K562 (cell line): ENCODE measurements around the gene MAGI1. TPM values are rescaled to one million over a fixed set of nuclear protein-coding genes. Genes with fewer than 3 reads are reported as not detected.

Source experiments
- ATAC-seq: fragments of 200-7000 bp; cut with Tn5 transposase; 3 replicates; pipeline ENCODE4 v1.9.1; 2020; ENCODE audit warnings: moderate library complexity
- BruUV-seq: library from RNA; stranded (reverse); fragments of 400-500 nt; replicated peaks from 2 replicates; lab custom pipeline; 2021; lab: Mats Ljungman, UMichigan
- CTCF ChIA-PET: fragments of 300-600 bp; formaldehyde crosslinking; extraction: SDS; loops from one replicate; lab custom pipeline; 2021; ENCODE audit warnings: low intra/inter-chr PET ratio; lab: Yijun Ruan, JAX
- POLR2A ChIA-PET: fragments of 300-600, 350-650 bp; sonication (Branson Sonifier 250); formaldehyde crosslinking; extraction: SDS; loops from one replicate; lab custom pipeline; 2021; ENCODE audit warnings: antibody characterized with exemption, inconsistent platforms; lab: Yijun Ruan, JAX
- DNase-seq, 4 experiments: peaks; one replicate each; pipeline versions ENCODE4 v3.0.0 to v3.0.0-alpha.2; 2011 to 2018; ENCODE audit warnings: low spot score in 3 of 4, mixed read lengths in 3 of 4; ENCODE audit errors: extremely low read depth in 1 of 4
- FAIRE-seq: peaks from 2 replicates; lab custom pipeline; 2011; peaks lifted over from hg19 to GRCh38; lab: Jason Lieb, UNC
- H2AFZ ChIP-seq: 2 replicates; pipeline ENCODE4 v1.6.0; 2011; ENCODE audit warnings: low read depth, low read length, control low read depth, inconsistent platforms
- H3K27ac ChIP-seq: fragments of 200-600 bp; 3 replicates; pipeline ENCODE4 v1.8.0; 2011; ENCODE audit warnings: low read depth, mild to moderate bottlenecking, control low read depth, inconsistent platforms, low read length, moderate library complexity, mixed read lengths; ENCODE audit errors: extremely low read depth
- H3K27me3 ChIP-seq, 2 experiments: fragments of 300-600 bp in 1 of 2; 2 replicates in 1 of 2; 3 replicates in 1 of 2; pipeline versions ENCODE4 v1.6.0 to v1.8.0; 2011; ENCODE audit warnings: inconsistent platforms in 2 of 2, low read length in 2 of 2, mild to moderate bottlenecking in 1 of 2, mixed read lengths in 1 of 2, moderate library complexity in 1 of 2; ENCODE audit not compliant: control insufficient read depth in 2 of 2, insufficient read depth in 2 of 2
- H3K36me3 ChIP-seq: fragments of 300-600 bp; 3 replicates; pipeline ENCODE4 v1.8.0; 2011; ENCODE audit warnings: mild to moderate bottlenecking, low read length, inconsistent platforms; ENCODE audit not compliant: control insufficient read depth, insufficient read depth
- H3K4me1 ChIP-seq, 2 experiments: fragments of 200-600 bp in 1 of 2; replicated peaks in 1 of 2; 2 replicates in 1 of 2; 3 replicates in 1 of 2; pipeline versions ENCODE4 v1.5.1 to v1.8.0; 2011; ENCODE audit warnings: inconsistent platforms in 2 of 2, low read length in 2 of 2, mild to moderate bottlenecking in 1 of 2, mixed read lengths in 1 of 2, moderate library complexity in 1 of 2; ENCODE audit not compliant: control insufficient read depth in 2 of 2, insufficient read depth in 2 of 2
- H3K4me2 ChIP-seq: 2 replicates; pipeline ENCODE4 v1.6.1; 2011; ENCODE audit warnings: low read length, control low read depth, inconsistent platforms, mixed read lengths; ENCODE audit not compliant: insufficient read depth
- H3K4me3 ChIP-seq: fragments of 200-600 bp; sonication (generic), shearing (Covaris generic); 2 replicates; pipeline ENCODE4 v1.5.1; 2016; ENCODE audit warnings: control low read depth, inconsistent platforms
- H3K79me2 ChIP-seq: fragments of 200-600 bp; 3 replicates; pipeline ENCODE4 v1.8.0; 2011; ENCODE audit warnings: low read length, inconsistent platforms; ENCODE audit not compliant: control insufficient read depth, insufficient read depth
- H3K9ac ChIP-seq, 2 experiments: 2 replicates each; pipeline versions ENCODE4 v1.6.0 to v1.6.1; 2011; ENCODE audit warnings: low read depth in 2 of 2, low read length in 2 of 2, control low read depth in 1 of 2, inconsistent platforms in 1 of 2, mild to moderate bottlenecking in 1 of 2, mixed read lengths in 1 of 2; ENCODE audit not compliant: insufficient read depth in 1 of 2
- H3K9me1 ChIP-seq: one replicate; pipeline ENCODE4 v1.6.0; 2011; ENCODE audit warnings: inconsistent platforms, mild to moderate bottlenecking, low read length, moderate library complexity; ENCODE audit not compliant: control insufficient read depth, insufficient read depth
- H3K9me3 ChIP-seq: replicated peaks from 2 replicates; pipeline ENCODE4 v1.5.1; 2011; ENCODE audit warnings: low read depth, low read length, inconsistent platforms; ENCODE audit not compliant: control insufficient read depth, insufficient read depth
- H4K20me1 ChIP-seq: replicated peaks from 2 replicates; pipeline ENCODE4 v1.6.1; 2011; ENCODE audit warnings: low read length, inconsistent platforms, mixed read lengths; ENCODE audit not compliant: control insufficient read depth, insufficient read depth
- ASH1L ChIP-seq: fragments of 450-650 bp; IDR thresholded peaks from 2 replicates; pipeline ENCODE4 v1.6.1; 2018; ENCODE audit warnings: borderline replicate concordance, mild to moderate bottlenecking, low read depth; ENCODE audit not compliant: partially characterized antibody
- FOXJ2 ChIP-seq: fragments of 200-800 bp; sonication (Bioruptor generic); IDR thresholded peaks from 2 replicates; pipeline ENCODE4 v1.6.1; 2016; ENCODE audit warnings: missing genetic modification characterization, missing compliant biosample characterization
- MLLT1 ChIP-seq, 2 experiments: fragments of 450-650 bp; IDR thresholded peaks; 2 replicates each; pipeline ENCODE4 v1.6.1; 2016
- PRMT5 ChIP-seq: sonication (generic); formaldehyde crosslinking; IDR thresholded peaks from 2 replicates; pipeline ENCODE4 v1.5.0; 2020; ENCODE audit warnings: missing genetic modification reagents
- RFX1 ChIP-seq: fragments of 450-650 bp; IDR thresholded peaks from 2 replicates; pipeline ENCODE4 v1.6.1; 2016; ENCODE audit warnings: mild to moderate bottlenecking, moderate library complexity
- TCF7L2 ChIP-seq: fragments of 150-350 bp; IDR thresholded peaks from 2 replicates; pipeline ENCODE4 v1.6.1; 2016; ENCODE audit warnings: low read depth, mild to moderate bottlenecking, low read length, moderate library complexity
- ZFP30 ChIP-seq: fragments of 250-450 bp; sonication (Bioruptor Pico); IDR thresholded peaks from 2 replicates; pipeline ENCODE4 v1.8.0; 2022; ENCODE audit warnings: moderate library complexity, mild to moderate bottlenecking, inconsistent platforms, borderline replicate concordance
- ZNF445 ChIP-seq: fragments of 250-450 bp; sonication (Bioruptor Pico); IDR thresholded peaks from 2 replicates; pipeline ENCODE4 v1.4.0; 2020; ENCODE audit warnings: low read depth, mild to moderate bottlenecking, moderate library complexity
- ZNF592 ChIP-seq: fragments of 450-650 bp; IDR thresholded peaks from 2 replicates; pipeline ENCODE4 v1.6.1; 2017; ENCODE audit warnings: antibody characterized with exemption, mild to moderate bottlenecking
- ZNF766 ChIP-seq: fragments of 200-800 bp; sonication (Bioruptor generic); conservative IDR thresholded peaks from 2 replicates; pipeline ENCODE4 v1.6.1; 2016; ENCODE audit warnings: missing genetic modification characterization, missing compliant biosample characterization
- WGBS: fragments of 100-300 bp; shearing (Covaris generic); methylation state at CpG from one replicate; pipeline ENCODE4 v1.1.6; 2016; ENCODE audit warnings: low coverage, mixed read lengths; ENCODE audit not compliant: insufficient coverage; ENCODE audit errors: missing lambda C conversion rate; 5-methylcytosine and 5-hydroxymethylcytosine counted together
- in situ Hi-C: fragments of 300-500 bp; cut with MboI; formaldehyde crosslinking; loops from 4 replicates; pipeline ENCODE4 v1.15.0; 2018; ENCODE audit warnings: inconsistent platforms, mixed read lengths
- intact Hi-C: fragments of 100-400 bp; cut with micrococcal nuclease; formaldehyde crosslinking; loops from 2 replicates; pipeline ENCODE4 v1.14.2; 2022
- polyA plus RNA-seq, 8 experiments: library from polyadenylated mRNA; depleted of rRNA in 4 of 8; stranded (reverse) in 5 of 8; unstranded in 3 of 8; fragments of >200 nt; fragmentation: Nextera tagmentation in 2 of 8; fragmentation: Illumina TruSeq in 1 of 8; extraction: Ambion mirVana in 2 of 8; extraction: Trizol in 1 of 8; gene quantifications; 2 replicates each; pipeline versions ENCODE4 v1.2.1 to v1.2.3, GENCODE V29; 2011 to 2014; ENCODE audit warnings: inconsistent platforms in 1 of 8, missing spikeins in 1 of 8
- total RNA-seq, 7 experiments: library from RNA; depleted of rRNA in 6 of 7; stranded (reverse); fragments of >200 nt in 6 of 7; fragmentation: Illumina TruSeq in 2 of 7; extraction: Trizol in 2 of 7; gene quantifications; 2 replicates each; pipeline versions ENCODE4 v1.2.1 to v1.2.3, GENCODE V29; 2011 to 2021; ENCODE audit warnings: low replicate concordance in 1 of 7
- TF ChIP-seq, protein P1 (sequence below): IDR thresholded peaks from 2 replicates; pipeline ENCODE4 v1.6.1; 2016; ENCODE audit warnings: missing genetic modification characterization, missing compliant biosample characterization
- TF ChIP-seq, protein P2 (sequence below): fragments of 450-650 bp; IDR thresholded peaks from 2 replicates; pipeline ENCODE4 v1.6.1; 2017; ENCODE audit warnings: mild to moderate bottlenecking, moderate library complexity

Gene MAGI1
- total and polyA plus RNA-seq, 9 of the 15 experiments (the other 6 are each of a cell fraction or from before 2014, with no cell fraction given) = 7.8 to 59.4 (median 43.2) TPM

- Histone ChIP-seq H3K36me3 (no peaks in the 10 kb centered on the region), H3K9me1 (no peaks in the 10 kb centered on the region), H3K27me3 (peaks cover 10 to 13% of the 10 kb centered on the region in 2 experiments; a peak in 3 of 5 replicates), H3K27ac (no peak overlapping the region), H3K79me2 (no peaks in the 10 kb centered on the region), H4K20me1 (no peaks in the 10 kb centered on the region), H3K9me3 (no peaks in the 10 kb centered on the region), H3K4me1 (no peaks in the 10 kb centered on the region), H3K4me3 (no peak overlapping the region), H3K9ac (no peak overlapping the region), H3K4me2 (no peak overlapping the region), H2AFZ (no peak overlapping the region)
- in situ Hi-C loops = no loop called here
- BruUV-seq = no TSS peak
- intact Hi-C loops = no loop called here
- under 1% methylated on average over 8 of the region's 9 CpGs for WGBS
- DNase-seq (no peak), ATAC-seq (no peak), FAIRE-seq (no peak)
- ChIA-PET POLR2A (no interaction called here), CTCF (no interaction called here)
- TF ChIP-seq ZFP30 (CRISPR knock-in tag) = no peak
- TF ChIP-seq ZNF766 = no peak
- TF ChIP-seq ZNF445 (CRISPR knock-in tag) = no peak
- TF ChIP-seq PRMT5 (CRISPR knock-in tag) = no peak
- TF ChIP-seq TCF7L2 = no peak
- TF ChIP-seq, protein P1, sequence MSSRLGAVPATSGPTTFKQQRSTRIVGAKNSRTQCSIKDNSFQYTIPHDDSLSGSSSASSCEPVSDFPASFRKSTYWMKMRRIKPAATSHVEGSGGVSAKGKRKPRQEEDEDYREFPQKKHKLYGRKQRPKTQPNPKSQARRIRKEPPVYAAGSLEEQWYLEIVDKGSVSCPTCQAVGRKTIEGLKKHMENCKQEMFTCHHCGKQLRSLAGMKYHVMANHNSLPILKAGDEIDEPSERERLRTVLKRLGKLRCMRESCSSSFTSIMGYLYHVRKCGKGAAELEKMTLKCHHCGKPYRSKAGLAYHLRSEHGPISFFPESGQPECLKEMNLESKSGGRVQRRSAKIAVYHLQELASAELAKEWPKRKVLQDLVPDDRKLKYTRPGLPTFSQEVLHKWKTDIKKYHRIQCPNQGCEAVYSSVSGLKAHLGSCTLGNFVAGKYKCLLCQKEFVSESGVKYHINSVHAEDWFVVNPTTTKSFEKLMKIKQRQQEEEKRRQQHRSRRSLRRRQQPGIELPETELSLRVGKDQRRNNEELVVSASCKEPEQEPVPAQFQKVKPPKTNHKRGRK = no peak
- TF ChIP-seq MLLT1 (IDR thresholded peaks at IDR 0.05) = no peak
- TF ChIP-seq, protein P2, sequence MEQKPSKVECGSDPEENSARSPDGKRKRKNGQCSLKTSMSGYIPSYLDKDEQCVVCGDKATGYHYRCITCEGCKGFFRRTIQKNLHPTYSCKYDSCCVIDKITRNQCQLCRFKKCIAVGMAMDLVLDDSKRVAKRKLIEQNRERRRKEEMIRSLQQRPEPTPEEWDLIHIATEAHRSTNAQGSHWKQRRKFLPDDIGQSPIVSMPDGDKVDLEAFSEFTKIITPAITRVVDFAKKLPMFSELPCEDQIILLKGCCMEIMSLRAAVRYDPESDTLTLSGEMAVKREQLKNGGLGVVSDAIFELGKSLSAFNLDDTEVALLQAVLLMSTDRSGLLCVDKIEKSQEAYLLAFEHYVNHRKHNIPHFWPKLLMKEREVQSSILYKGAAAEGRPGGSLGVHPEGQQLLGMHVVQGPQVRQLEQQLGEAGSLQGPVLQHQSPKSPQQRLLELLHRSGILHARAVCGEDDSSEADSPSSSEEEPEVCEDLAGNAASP = no peak
- TF ChIP-seq FOXJ2 (tag) = no peak
- no peak for TF ChIP-seq ASH1L
- no peak for TF ChIP-seq RFX1
- TF ChIP-seq ZNF592 = no peak
Measured at GRCh38 chr3:65761446-65762234, 277.1 kb downstream of the MAGI1 start.
